ENCODE measurements around the gene TBL2. TPM values are rescaled to one million over a fixed set of nuclear protein-coding genes. Genes with fewer than 3 reads are reported as not detected.

The TBL2 gene
- polyA plus RNA-seq, 2 of the 4 experiments (the other 2 are of a cell fraction): 34.4 to 46.4 TPM

DNA sequence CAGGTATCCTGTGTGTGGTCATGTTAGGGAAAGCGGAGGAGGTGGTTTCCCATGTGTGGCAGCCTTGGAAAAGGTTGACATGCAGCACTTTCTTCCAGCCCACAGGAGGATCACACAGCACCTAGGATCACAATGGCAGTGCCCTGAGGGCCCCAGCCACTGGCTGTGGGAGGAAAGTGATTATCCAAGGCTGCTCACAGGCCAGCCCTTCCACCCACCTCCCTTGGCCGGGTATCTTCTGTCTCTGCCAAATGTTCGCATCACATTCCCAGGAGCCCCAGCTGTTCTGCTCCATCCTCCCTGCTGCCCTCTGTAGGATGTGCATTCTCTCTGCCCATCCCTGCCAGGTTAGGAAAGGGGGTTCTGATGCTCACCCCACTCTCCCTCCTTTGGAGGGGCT lies 48.4 kb upstream of the TBL2 start:
- POLR2A ChIA-PET: no interaction called here

DNA sequence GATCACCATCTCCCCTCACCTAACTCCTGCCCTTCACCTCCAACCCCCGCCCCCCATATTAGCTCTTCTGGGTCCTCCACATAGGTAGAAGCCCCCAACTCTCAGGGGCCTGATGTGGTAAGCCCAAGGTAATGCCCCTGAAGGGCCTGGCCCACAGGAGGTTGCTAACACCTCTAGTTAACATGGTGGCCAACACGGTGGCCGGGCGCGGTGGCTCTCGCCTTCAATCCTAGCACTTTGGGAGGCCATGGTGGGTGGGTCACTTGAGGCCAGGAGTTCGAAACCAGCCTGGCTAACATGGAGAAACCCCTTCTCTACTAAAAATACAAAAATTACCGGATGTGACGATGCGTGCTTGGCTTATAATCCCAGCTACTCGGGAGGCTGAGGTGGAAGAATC lies 46.9 kb upstream of the TBL2 start:
- DNase-seq (ENCODE audit: low read depth in 1 of 2, low spot score in 1 of 2) (no peak), ATAC-seq (no peak), FAIRE-seq (no peak)
- Histone ChIP-seq H3K4me2 (no peak overlapping the region), H3K4me3 (no peak overlapping the region), H3K9me3 (no peaks in the 10 kb centered on the region), H3K4me1 (peaks cover 32% of the 10 kb centered on the region), H3K27ac (no peak overlapping the region)
- WGBS (ENCODE audit: missing lambda C conversion rate): 94% methylated on average over 11 of the region's 11 CpGs
- ChIA-PET CTCF (interaction anchor here (0.8 to 8.4 kb wide), 5 partner anchors 11 to 100 kb away, joined by 3 to 98 read pairs (median 16); partner anchors contain the start of gene VPS37D), POLR2A (interaction anchor here (1.4 kb wide), 2 partner anchors 80 to 90 kb away, joined by 3 to 5 read pairs; no protein-coding TSS in a partner anchor)
- no peak for TF ChIP-seq E2F6 (IDR thresholded peaks at IDR 0.05; ENCODE audit: borderline replicate concordance, low read depth)
- TF ChIP-seq MAZ (IDR thresholded peaks at IDR 0.05; ENCODE audit: borderline replicate concordance, low read depth, low read length): no peak
- no peak for TF ChIP-seq BHLHE40 (IDR thresholded peaks at IDR 0.05; ENCODE audit: low read depth, low read length)
- TF ChIP-seq USF2 (IDR thresholded peaks at IDR 0.05): no peak
- TF ChIP-seq POLR2AphosphoS2 (conservative IDR thresholded peaks at IDR 0.05; ENCODE audit: low read length): no peak
- no peak for TF ChIP-seq HOXB13 (CRISPR knock-in tag; IDR thresholded peaks at IDR 0.05; ENCODE audit: low read depth)
- TF ChIP-seq, protein P1, sequence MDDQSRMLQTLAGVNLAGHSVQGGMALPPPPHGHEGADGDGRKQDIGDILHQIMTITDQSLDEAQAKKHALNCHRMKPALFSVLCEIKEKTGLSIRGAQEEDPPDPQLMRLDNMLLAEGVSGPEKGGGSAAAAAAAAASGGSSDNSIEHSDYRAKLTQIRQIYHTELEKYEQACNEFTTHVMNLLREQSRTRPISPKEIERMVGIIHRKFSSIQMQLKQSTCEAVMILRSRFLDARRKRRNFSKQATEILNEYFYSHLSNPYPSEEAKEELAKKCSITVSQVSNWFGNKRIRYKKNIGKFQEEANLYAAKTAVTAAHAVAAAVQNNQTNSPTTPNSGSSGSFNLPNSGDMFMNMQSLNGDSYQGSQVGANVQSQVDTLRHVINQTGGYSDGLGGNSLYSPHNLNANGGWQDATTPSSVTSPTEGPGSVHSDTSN (IDR thresholded peaks at IDR 0.05): no peak

More for the DNA sequence above, 48.4 kb upstream of the TBL2 start:
- TF ChIP-seq KDM1A (IDR thresholded peaks at IDR 0.05; ENCODE audit: low read depth): no peak
- TF ChIP-seq, protein P2, sequence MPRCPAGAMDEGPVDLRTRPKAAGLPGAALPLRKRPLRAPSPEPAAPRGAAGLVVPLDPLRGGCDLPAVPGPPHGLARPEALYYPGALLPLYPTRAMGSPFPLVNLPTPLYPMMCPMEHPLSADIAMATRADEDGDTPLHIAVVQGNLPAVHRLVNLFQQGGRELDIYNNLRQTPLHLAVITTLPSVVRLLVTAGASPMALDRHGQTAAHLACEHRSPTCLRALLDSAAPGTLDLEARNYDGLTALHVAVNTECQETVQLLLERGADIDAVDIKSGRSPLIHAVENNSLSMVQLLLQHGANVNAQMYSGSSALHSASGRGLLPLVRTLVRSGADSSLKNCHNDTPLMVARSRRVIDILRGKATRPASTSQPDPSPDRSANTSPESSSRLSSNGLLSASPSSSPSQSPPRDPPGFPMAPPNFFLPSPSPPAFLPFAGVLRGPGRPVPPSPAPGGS (IDR thresholded peaks at IDR 0.05): no peak
- 0 out of 5 replicates have a peak, but pooled peaks of 1 of the 2 experiments have one; percentile 6 for TF ChIP-seq RAD21 (conservative IDR thresholded peaks at IDR 0.05 in 1 of 2, IDR thresholded peaks at IDR 0.05 in 1 of 2)
- Histone ChIP-seq H3K27ac (0 out of 6 replicates have a peak overlapping the region, but pooled peaks of 1 of the 2 experiments have one; percentile 22), H3K4me3 (no peak overlapping the region), H3K4me2 (no peak overlapping the region), H3K4me1 (peaks cover 32% of the 10 kb centered on the region), H3K9me3 (no peaks in the 10 kb centered on the region)
- no peak for DNase-seq (ENCODE audit: low read depth in 1 of 2, low spot score in 1 of 2)
- whole genome bisulfite sequencing (ENCODE audit: missing lambda C conversion rate): 44% methylated on average over 3 of the region's 3 CpGs
- CTCF ChIA-PET: interaction anchor here (1.2 to 8.4 kb wide), 7 partner anchors 12 to 158 kb away, joined by 3 to 98 read pairs (median 16); no protein-coding TSS in a partner anchor
- FAIRE-seq: no peak
- ATAC-seq: peak; percentile 37 to 47; a peak in 4 of 6 replicates

DNA sequence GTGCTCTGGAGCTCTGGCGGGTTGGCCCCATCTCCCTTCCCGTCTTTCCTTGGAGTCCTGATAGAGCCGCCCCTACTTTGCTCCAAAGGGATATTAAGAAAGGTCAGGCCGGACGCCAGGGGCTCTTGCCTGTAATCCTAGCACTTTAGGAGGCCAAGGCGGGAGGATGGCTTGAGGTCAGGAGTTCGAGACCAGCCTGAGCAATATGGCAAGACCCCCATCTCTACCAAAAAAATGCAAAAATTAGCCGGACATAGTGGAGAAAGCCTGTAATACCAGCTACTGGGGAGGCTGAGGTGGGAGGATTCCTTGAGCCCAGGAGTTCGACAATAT lies 46.3 kb upstream of the TBL2 start:
- POLR2A ChIA-PET: interaction anchor here (0.6 to 1.4 kb wide), 6 partner anchors 12 to 114 kb away, joined by 3 to 7 read pairs (median 4); partner anchors contain the start of genes ABHD11 and BCL7B
- peak overlapping the region; percentile 55 for H3K4me3 ChIP-seq
- no peak for FAIRE-seq

More for the DNA sequence above, 46.3 kb upstream of the TBL2 start:
- DNase-seq (ENCODE audit: low read depth in 1 of 2, low spot score in 1 of 2): no peak
- Histone ChIP-seq H3K4me2 (peak overlapping the region; percentile 96), H3K4me1 (peaks cover 31% of the 10 kb centered on the region), H3K27ac (peak overlapping the region; percentile 71 to 92; a peak in 4 of 6 replicates), H3K9me3 (no peaks in the 10 kb centered on the region)
- no peak for TF ChIP-seq RAD21 (conservative IDR thresholded peaks at IDR 0.05 in 1 of 2, IDR thresholded peaks at IDR 0.05 in 1 of 2)
- no peak for TF ChIP-seq SMC3 (IDR thresholded peaks at IDR 0.05)
- no peak for TF ChIP-seq MAZ (IDR thresholded peaks at IDR 0.05; ENCODE audit: borderline replicate concordance, low read depth, low read length)
- TF ChIP-seq, protein P3, sequence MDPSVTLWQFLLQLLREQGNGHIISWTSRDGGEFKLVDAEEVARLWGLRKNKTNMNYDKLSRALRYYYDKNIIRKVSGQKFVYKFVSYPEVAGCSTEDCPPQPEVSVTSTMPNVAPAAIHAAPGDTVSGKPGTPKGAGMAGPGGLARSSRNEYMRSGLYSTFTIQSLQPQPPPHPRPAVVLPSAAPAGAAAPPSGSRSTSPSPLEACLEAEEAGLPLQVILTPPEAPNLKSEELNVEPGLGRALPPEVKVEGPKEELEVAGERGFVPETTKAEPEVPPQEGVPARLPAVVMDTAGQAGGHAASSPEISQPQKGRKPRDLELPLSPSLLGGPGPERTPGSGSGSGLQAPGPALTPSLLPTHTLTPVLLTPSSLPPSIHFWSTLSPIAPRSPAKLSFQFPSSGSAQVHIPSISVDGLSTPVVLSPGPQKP (IDR thresholded peaks at IDR 0.05; ENCODE audit: low read depth, low read length): no peak
- no peak for TF ChIP-seq NR3C1 (IDR thresholded peaks at IDR 0.05)
- no peak for TF ChIP-seq HOXB5 (CRISPR knock-in tag; IDR thresholded peaks at IDR 0.05)
- no peak for TF ChIP-seq FOSL2 (IDR thresholded peaks at IDR 0.05)
- TF ChIP-seq FOSL2 (CRISPR knock-in tag; IDR thresholded peaks at IDR 0.05): no peak
- no peak for TF ChIP-seq ZSCAN20 (CRISPR knock-in tag; IDR thresholded peaks at IDR 0.05)
- no peak for TF ChIP-seq RFX5 (IDR thresholded peaks at IDR 0.05)
- TF ChIP-seq KDM5A (IDR thresholded peaks at IDR 0.05): no peak
- TF ChIP-seq RARB (CRISPR knock-in tag; IDR thresholded peaks at IDR 0.05): no peak
- TF ChIP-seq HMGXB4 (CRISPR knock-in tag; IDR thresholded peaks at IDR 0.05; ENCODE audit: borderline replicate concordance): no peak
- TF ChIP-seq NFE2L2 (conservative IDR thresholded peaks at IDR 0.05; ENCODE audit: low read length): no peak
- TF ChIP-seq JUNB (IDR thresholded peaks at IDR 0.05): no peak
- no peak for TF ChIP-seq RCOR1 (IDR thresholded peaks at IDR 0.05; ENCODE audit: low read depth, low read length)
- no peak for TF ChIP-seq RNF2 (IDR thresholded peaks at IDR 0.05; ENCODE audit: borderline replicate concordance, low read depth)
- no peak for TF ChIP-seq CBX8 (IDR thresholded peaks at IDR 0.05)
- TF ChIP-seq USF2 (IDR thresholded peaks at IDR 0.05): no peak
- CTCF ChIA-PET: interaction anchor here (0.7 to 8.4 kb wide), 5 partner anchors 10 to 110 kb away, joined by 3 to 98 read pairs (median 16); partner anchors contain the start of gene VPS37D
- 44% methylated on average over 9 of the region's 9 CpGs for WGBS (ENCODE audit: missing lambda C conversion rate)
- ATAC-seq: no peak

All from A549 (cell line).